Heart left ventricle (tissue), 13 donors: ENCODE data around the gene RNASEH2B.

Experiments
- POLR2A ChIP-seq, 2 donors: fragments of 450-650 bp; IDR thresholded peaks; one replicate each; pipeline ENCODE4 v1.6.1; 2017; ENCODE audit warnings: antibody characterized with exemption in 2 of 2, mild to moderate bottlenecking in 2 of 2, moderate library complexity in 2 of 2
- TF ChIP-seq, protein P1 (sequence below), 12 donors: fragments of 200-600 bp; sonication (generic) in 4 of 12; IDR thresholded peaks; one replicate each; pipeline versions ENCODE4 v1.5.0 to v1.8.0; 2018 to 2022; ENCODE audit warnings: antibody characterized with exemption in 12 of 12, mild to moderate bottlenecking in 5 of 12
- donor health status: ischemic (EF 13 %, LVEDD 7.1; RV severe dilation, severe dysfunction).
- donor health status: DM: no; HTN: yes; CAD: no.
- donor health status: DM: no; HTN: no; CAD: no.
- donor health status: ischemic (EF 25% LVEDD 6.9; RV normal size, moderate dysfunction).
- donor health status: ischemic (EF 25% LVEDD 5.7; RV mildly dilated, moderate dysfunction).
- donor health status: ischemic (EF 35%, LVEDD 5.7; RV mildly dilated, moderate dysfunction).
- donor health status: nonischemic (EF 11% LVEDD 7.7; RV severe dilation, severe dysfunction).
- donor health status: DM: yes; HTN: yes; CAD: no.
- donor health status: PGD.
- donor health status: ischemic (EF 29% LVEDD 5.4; RV normal size, mild dysfunction).
- donor health status: nonischemic (EF 23%, LVEDD 6.1; RV moderate dilation, normal function).

- no peak for TF ChIP-seq POLR2A (IDR thresholded peaks at IDR 0.05)
- TF ChIP-seq, protein P1, sequence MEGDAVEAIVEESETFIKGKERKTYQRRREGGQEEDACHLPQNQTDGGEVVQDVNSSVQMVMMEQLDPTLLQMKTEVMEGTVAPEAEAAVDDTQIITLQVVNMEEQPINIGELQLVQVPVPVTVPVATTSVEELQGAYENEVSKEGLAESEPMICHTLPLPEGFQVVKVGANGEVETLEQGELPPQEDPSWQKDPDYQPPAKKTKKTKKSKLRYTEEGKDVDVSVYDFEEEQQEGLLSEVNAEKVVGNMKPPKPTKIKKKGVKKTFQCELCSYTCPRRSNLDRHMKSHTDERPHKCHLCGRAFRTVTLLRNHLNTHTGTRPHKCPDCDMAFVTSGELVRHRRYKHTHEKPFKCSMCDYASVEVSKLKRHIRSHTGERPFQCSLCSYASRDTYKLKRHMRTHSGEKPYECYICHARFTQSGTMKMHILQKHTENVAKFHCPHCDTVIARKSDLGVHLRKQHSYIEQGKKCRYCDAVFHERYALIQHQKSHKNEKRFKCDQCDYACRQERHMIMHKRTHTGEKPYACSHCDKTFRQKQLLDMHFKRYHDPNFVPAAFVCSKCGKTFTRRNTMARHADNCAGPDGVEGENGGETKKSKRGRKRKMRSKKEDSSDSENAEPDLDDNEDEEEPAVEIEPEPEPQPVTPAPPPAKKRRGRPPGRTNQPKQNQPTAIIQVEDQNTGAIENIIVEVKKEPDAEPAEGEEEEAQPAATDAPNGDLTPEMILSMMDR (IDR thresholded peaks at IDR 0.05) = no peak
These were observed 42.0 kb upstream of the RNASEH2B start for GRCh38 chr13:50867637-50867945.
